K562 (cell line): ENCODE measurements around the gene EPDR1. TPM values are rescaled to one million over a fixed set of nuclear protein-coding genes. Genes with fewer than 3 reads are reported as not detected.

Experiments used
- ATAC-seq: fragments of 200-7000 bp; cut with Tn5 transposase; 3 replicates; pipeline ENCODE4 v1.9.1; 2020; ENCODE audit warnings: moderate library complexity
- BruUV-seq: library from RNA; stranded (reverse); fragments of 400-500 nt; replicated peaks from 2 replicates; lab custom pipeline; 2021; lab: Mats Ljungman, UMichigan
- CTCF ChIA-PET: fragments of 300-600 bp; formaldehyde crosslinking; extraction: SDS; loops from one replicate; lab custom pipeline; 2021; ENCODE audit warnings: low intra/inter-chr PET ratio; lab: Yijun Ruan, JAX
- POLR2A ChIA-PET: fragments of 300-600, 350-650 bp; sonication (Branson Sonifier 250); formaldehyde crosslinking; extraction: SDS; loops from one replicate; lab custom pipeline; 2021; ENCODE audit warnings: antibody characterized with exemption, inconsistent platforms; lab: Yijun Ruan, JAX
- DNase-seq, 4 experiments: peaks; one replicate each; pipeline versions ENCODE4 v3.0.0 to v3.0.0-alpha.2; 2011 to 2018; ENCODE audit warnings: low spot score in 3 of 4, mixed read lengths in 3 of 4; ENCODE audit errors: extremely low read depth in 1 of 4
- FAIRE-seq: peaks from 2 replicates; lab custom pipeline; 2011; peaks lifted over from hg19 to GRCh38; lab: Jason Lieb, UNC
- H2AFZ ChIP-seq: 2 replicates; pipeline ENCODE4 v1.6.0; 2011; ENCODE audit warnings: low read depth, low read length, control low read depth, inconsistent platforms
- H3K27ac ChIP-seq: fragments of 200-600 bp; 3 replicates; pipeline ENCODE4 v1.8.0; 2011; ENCODE audit warnings: low read depth, mild to moderate bottlenecking, control low read depth, inconsistent platforms, low read length, moderate library complexity, mixed read lengths; ENCODE audit errors: extremely low read depth
- H3K27me3 ChIP-seq, 2 experiments: fragments of 300-600 bp in 1 of 2; 2 replicates in 1 of 2; 3 replicates in 1 of 2; pipeline versions ENCODE4 v1.6.0 to v1.8.0; 2011; ENCODE audit warnings: inconsistent platforms in 2 of 2, low read length in 2 of 2, mild to moderate bottlenecking in 1 of 2, mixed read lengths in 1 of 2, moderate library complexity in 1 of 2; ENCODE audit not compliant: control insufficient read depth in 2 of 2, insufficient read depth in 2 of 2
- H3K36me3 ChIP-seq: fragments of 300-600 bp; 3 replicates; pipeline ENCODE4 v1.8.0; 2011; ENCODE audit warnings: mild to moderate bottlenecking, low read length, inconsistent platforms; ENCODE audit not compliant: control insufficient read depth, insufficient read depth
- H3K4me1 ChIP-seq, 2 experiments: fragments of 200-600 bp in 1 of 2; replicated peaks in 1 of 2; 2 replicates in 1 of 2; 3 replicates in 1 of 2; pipeline versions ENCODE4 v1.5.1 to v1.8.0; 2011; ENCODE audit warnings: inconsistent platforms in 2 of 2, low read length in 2 of 2, mild to moderate bottlenecking in 1 of 2, mixed read lengths in 1 of 2, moderate library complexity in 1 of 2; ENCODE audit not compliant: control insufficient read depth in 2 of 2, insufficient read depth in 2 of 2
- H3K4me2 ChIP-seq: 2 replicates; pipeline ENCODE4 v1.6.1; 2011; ENCODE audit warnings: low read length, control low read depth, inconsistent platforms, mixed read lengths; ENCODE audit not compliant: insufficient read depth
- H3K4me3 ChIP-seq: fragments of 200-600 bp; sonication (generic), shearing (Covaris generic); 2 replicates; pipeline ENCODE4 v1.5.1; 2016; ENCODE audit warnings: control low read depth, inconsistent platforms
- H3K79me2 ChIP-seq: fragments of 200-600 bp; 3 replicates; pipeline ENCODE4 v1.8.0; 2011; ENCODE audit warnings: low read length, inconsistent platforms; ENCODE audit not compliant: control insufficient read depth, insufficient read depth
- H3K9ac ChIP-seq, 2 experiments: 2 replicates each; pipeline versions ENCODE4 v1.6.0 to v1.6.1; 2011; ENCODE audit warnings: low read depth in 2 of 2, low read length in 2 of 2, control low read depth in 1 of 2, inconsistent platforms in 1 of 2, mild to moderate bottlenecking in 1 of 2, mixed read lengths in 1 of 2; ENCODE audit not compliant: insufficient read depth in 1 of 2
- H3K9me1 ChIP-seq: one replicate; pipeline ENCODE4 v1.6.0; 2011; ENCODE audit warnings: inconsistent platforms, mild to moderate bottlenecking, low read length, moderate library complexity; ENCODE audit not compliant: control insufficient read depth, insufficient read depth
- H3K9me3 ChIP-seq: replicated peaks from 2 replicates; pipeline ENCODE4 v1.5.1; 2011; ENCODE audit warnings: low read depth, low read length, inconsistent platforms; ENCODE audit not compliant: control insufficient read depth, insufficient read depth
- H4K20me1 ChIP-seq: replicated peaks from 2 replicates; pipeline ENCODE4 v1.6.1; 2011; ENCODE audit warnings: low read length, inconsistent platforms, mixed read lengths; ENCODE audit not compliant: control insufficient read depth, insufficient read depth
- ARID3A ChIP-seq: IDR thresholded peaks from 2 replicates; pipeline ENCODE4 v1.6.1; 2012; ENCODE audit warnings: low read depth, low read length, improper control_type of control experiment, borderline replicate concordance
- ATF1 ChIP-seq, 2 experiments: fragments of 450-650 bp in 1 of 2; IDR thresholded peaks; 2 replicates each; pipeline ENCODE4 v1.6.1; 2016; ENCODE audit warnings: missing compliant biosample characterization in 1 of 2, missing genetic modification characterization in 1 of 2
- CEBPG ChIP-seq, 3 experiments: fragments of 200-800 bp in 1 of 3; sonication (Bioruptor generic) in 1 of 3; sonication (generic) in 1 of 3; formaldehyde crosslinking in 1 of 3; IDR thresholded peaks in 2 of 3; conservative IDR thresholded peaks in 1 of 3; 2 replicates each; pipeline versions ENCODE4 v1.6.1 to v1.8.0; 2016 to 2022; ENCODE audit warnings: missing compliant biosample characterization in 2 of 3, missing genetic modification characterization in 2 of 3, mild to moderate bottlenecking in 1 of 3, missing genetic modification reagents in 1 of 3
- KAT7 ChIP-seq: sonication (generic); formaldehyde crosslinking; IDR thresholded peaks from 2 replicates; pipeline ENCODE4 v1.8.0; 2022; ENCODE audit warnings: missing genetic modification reagents, mild to moderate bottlenecking, borderline replicate concordance
- KLF13 ChIP-seq: fragments of 450-650 bp; IDR thresholded peaks from 2 replicates; pipeline ENCODE4 v1.6.1; 2016; ENCODE audit warnings: missing genetic modification characterization, low read depth, mild to moderate bottlenecking, missing compliant biosample characterization, moderate library complexity, borderline replicate concordance
- MCM7 ChIP-seq, 2 experiments: fragments of 450-650 bp; IDR thresholded peaks; 2 replicates each; pipeline ENCODE4 v1.6.1; 2016 to 2018
- NFE2 ChIP-seq: IDR thresholded peaks from 2 replicates; pipeline ENCODE4 v1.6.1; 2014; ENCODE audit warnings: antibody characterized with exemption, low read depth
- PHB2 ChIP-seq: fragments of 450-650 bp; IDR thresholded peaks from 2 replicates; pipeline ENCODE4 v1.6.1; 2017; ENCODE audit warnings: low read depth
- RNF2 ChIP-seq: sonication (generic); IDR thresholded peaks from 2 replicates; pipeline ENCODE4 v1.6.1; 2016
- TAF1 ChIP-seq: IDR thresholded peaks from 2 replicates; pipeline ENCODE4 v1.6.1; 2011; ENCODE audit warnings: mild to moderate bottlenecking, low read length, moderate library complexity; ENCODE audit not compliant: insufficient read depth, control insufficient read depth, severe bottlenecking; ENCODE audit errors: extremely low read depth
- ZNF232 ChIP-seq: sonication (generic); formaldehyde crosslinking; IDR thresholded peaks from 2 replicates; pipeline ENCODE4 v1.8.0; 2022; ENCODE audit warnings: mild to moderate bottlenecking, missing genetic modification reagents
- WGBS: fragments of 100-300 bp; shearing (Covaris generic); methylation state at CpG from one replicate; pipeline ENCODE4 v1.1.6; 2016; ENCODE audit warnings: low coverage, mixed read lengths; ENCODE audit not compliant: insufficient coverage; ENCODE audit errors: missing lambda C conversion rate; 5-methylcytosine and 5-hydroxymethylcytosine counted together
- in situ Hi-C: fragments of 300-500 bp; cut with MboI; formaldehyde crosslinking; loops from 4 replicates; pipeline ENCODE4 v1.15.0; 2018; ENCODE audit warnings: inconsistent platforms, mixed read lengths
- intact Hi-C: fragments of 100-400 bp; cut with micrococcal nuclease; formaldehyde crosslinking; loops from 2 replicates; pipeline ENCODE4 v1.14.2; 2022
- polyA plus RNA-seq, 8 experiments: library from polyadenylated mRNA; depleted of rRNA in 4 of 8; stranded (reverse) in 5 of 8; unstranded in 3 of 8; fragments of >200 nt; fragmentation: Nextera tagmentation in 2 of 8; fragmentation: Illumina TruSeq in 1 of 8; extraction: Ambion mirVana in 2 of 8; extraction: Trizol in 1 of 8; gene quantifications; 2 replicates each; pipeline versions ENCODE4 v1.2.1 to v1.2.3, GENCODE V29; 2011 to 2014; ENCODE audit warnings: inconsistent platforms in 1 of 8, missing spikeins in 1 of 8
- total RNA-seq, 7 experiments: library from RNA; depleted of rRNA in 6 of 7; stranded (reverse); fragments of >200 nt in 6 of 7; fragmentation: Illumina TruSeq in 2 of 7; extraction: Trizol in 2 of 7; gene quantifications; 2 replicates each; pipeline versions ENCODE4 v1.2.1 to v1.2.3, GENCODE V29; 2011 to 2021; ENCODE audit warnings: low replicate concordance in 1 of 7
- TF ChIP-seq, protein P1 (sequence below): sonication (generic); formaldehyde crosslinking; IDR thresholded peaks from 2 replicates; pipeline ENCODE4 v1.8.1; 2023; ENCODE audit warnings: mild to moderate bottlenecking, missing genetic modification reagents

EPDR1 gene
- total and polyA plus RNA-seq, 9 of the 15 experiments (the other 6 are each of a cell fraction or from before 2014, with no cell fraction given): 0.01 to 0.11 TPM; not detected in 7

GRCh38 chr7:37999673-38000072 lies 79.2 kb downstream of the EPDR1 start:
- no peaks in the 10 kb centered on the region for H4K20me1 ChIP-seq
- H3K4me1 ChIP-seq: no peaks in the 10 kb centered on the region
- no peaks in the 10 kb centered on the region for H3K9me1 ChIP-seq
- WGBS: 11% methylated on average over 3 of the region's 3 CpGs
- no peak overlapping the region for H2AFZ ChIP-seq
- no peak for TF ChIP-seq NFE2
- no peak overlapping the region for H3K9ac ChIP-seq
- no peaks in the 10 kb centered on the region for H3K36me3 ChIP-seq
- in situ Hi-C loops: no loop called here
- H3K4me3 ChIP-seq: no peak overlapping the region
- no peak for DNase-seq
- H3K9me3 ChIP-seq: no peaks in the 10 kb centered on the region
- H3K27ac ChIP-seq: no peak overlapping the region
- no peaks in the 10 kb centered on the region for H3K27me3 ChIP-seq
- no peak for ATAC-seq
- ChIA-PET POLR2A (interaction anchor here (0.8 to 1.4 kb wide), 2 partner anchors 20 to 26 kb away, joined by 3 read pairs; no protein-coding TSS in a partner anchor), CTCF (no interaction called here)
- no peaks in the 10 kb centered on the region for H3K79me2 ChIP-seq
- FAIRE-seq: no peak
- intact Hi-C loops: no loop called here
- BruUV-seq: no TSS peak
- no peak overlapping the region for H3K4me2 ChIP-seq

DNA sequence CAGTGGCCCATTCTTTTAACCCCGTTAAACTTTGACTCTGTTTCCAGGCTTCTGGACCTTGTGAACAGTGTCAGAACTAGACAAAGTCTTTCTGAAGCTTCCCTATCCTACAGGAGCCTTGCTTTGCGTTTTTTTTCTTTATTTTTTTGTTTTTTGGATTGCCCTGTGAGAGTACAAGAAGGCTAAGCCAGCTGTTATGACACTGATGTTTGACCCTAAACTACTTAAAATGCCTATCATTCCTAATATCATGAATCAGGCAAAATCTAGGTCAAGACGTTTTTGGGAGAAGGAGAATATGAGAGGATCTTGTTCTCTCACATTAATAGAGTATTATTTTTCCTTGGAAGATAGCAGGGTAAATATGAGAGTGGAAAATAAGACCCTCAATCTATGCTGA lies 79.8 kb downstream of the EPDR1 start:
- H3K4me1 ChIP-seq: no peaks in the 10 kb centered on the region
- no TSS peak for BruUV-seq
- intact Hi-C loops: no loop called here
- POLR2A ChIA-PET: no interaction called here
- FAIRE-seq (no peak), ATAC-seq (no peak), DNase-seq (no peak)
- in situ Hi-C loops: no loop called here
- 2% methylated on average over 3 of the region's 3 CpGs for WGBS
- H3K36me3 ChIP-seq: no peaks in the 10 kb centered on the region
- no peak overlapping the region for H3K27ac ChIP-seq
- H3K79me2 ChIP-seq: no peaks in the 10 kb centered on the region
- H3K27me3 ChIP-seq: no peaks in the 10 kb centered on the region
- no peak overlapping the region for H3K4me2 ChIP-seq
- no peaks in the 10 kb centered on the region for H4K20me1 ChIP-seq
- H3K9ac ChIP-seq: no peak overlapping the region
- no peak overlapping the region for H2AFZ ChIP-seq
- H3K4me3 ChIP-seq: no peak overlapping the region
- CTCF ChIA-PET: no interaction called here
- H3K9me1 ChIP-seq: no peaks in the 10 kb centered on the region
- no peaks in the 10 kb centered on the region for H3K9me3 ChIP-seq
- TF ChIP-seq ATF1 (CRISPR knock-in tag; IDR thresholded peaks at IDR 0.05) (no peak), ATF1 (tag; IDR thresholded peaks at IDR 0.05) (no peak), KLF13 (no peak), TAF1 (no peak), ARID3A (no peak), ZNF232 (CRISPR knock-in tag) (no peak), PHB2 (no peak), KAT7 (CRISPR knock-in tag) (no peak), CEBPG (CRISPR knock-in tag; IDR thresholded peaks at IDR 0.05) (no peak), CEBPG (tag; conservative IDR thresholded peaks at IDR 0.05 in 1 of 2, IDR thresholded peaks at IDR 0.05 in 1 of 2) (no peak), RNF2 (no peak), MCM7 (IDR thresholded peaks at IDR 0.05) (no peak)
- TF ChIP-seq, protein P1, sequence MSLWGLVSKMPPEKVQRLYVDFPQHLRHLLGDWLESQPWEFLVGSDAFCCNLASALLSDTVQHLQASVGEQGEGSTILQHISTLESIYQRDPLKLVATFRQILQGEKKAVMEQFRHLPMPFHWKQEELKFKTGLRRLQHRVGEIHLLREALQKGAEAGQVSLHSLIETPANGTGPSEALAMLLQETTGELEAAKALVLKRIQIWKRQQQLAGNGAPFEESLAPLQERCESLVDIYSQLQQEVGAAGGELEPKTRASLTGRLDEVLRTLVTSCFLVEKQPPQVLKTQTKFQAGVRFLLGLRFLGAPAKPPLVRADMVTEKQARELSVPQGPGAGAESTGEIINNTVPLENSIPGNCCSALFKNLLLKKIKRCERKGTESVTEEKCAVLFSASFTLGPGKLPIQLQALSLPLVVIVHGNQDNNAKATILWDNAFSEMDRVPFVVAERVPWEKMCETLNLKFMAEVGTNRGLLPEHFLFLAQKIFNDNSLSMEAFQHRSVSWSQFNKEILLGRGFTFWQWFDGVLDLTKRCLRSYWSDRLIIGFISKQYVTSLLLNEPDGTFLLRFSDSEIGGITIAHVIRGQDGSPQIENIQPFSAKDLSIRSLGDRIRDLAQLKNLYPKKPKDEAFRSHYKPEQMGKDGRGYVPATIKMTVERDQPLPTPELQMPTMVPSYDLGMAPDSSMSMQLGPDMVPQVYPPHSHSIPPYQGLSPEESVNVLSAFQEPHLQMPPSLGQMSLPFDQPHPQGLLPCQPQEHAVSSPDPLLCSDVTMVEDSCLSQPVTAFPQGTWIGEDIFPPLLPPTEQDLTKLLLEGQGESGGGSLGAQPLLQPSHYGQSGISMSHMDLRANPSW: no peak
